ENCODE results near the gene HNRNPUL1. TPM values are rescaled to one million over a fixed set of nuclear protein-coding genes. Genes with fewer than 3 reads are reported as not detected.

The HNRNPUL1 gene
- total and polyA plus RNA-seq, 2 of the 8 experiments (the other 6 are each of a cell fraction or from before 2014, with no cell fraction given), result 99.5 to 264 TPM

GRCh38 chr19:41323430-41324125 lies 59.4 kb downstream of the HNRNPUL1 start:
- H4K91ac ChIP-seq (replicated peaks; ENCODE audit: insufficient read length, low read length), result no peak overlapping the region
- peaks cover 17% of the 10 kb centered on the region for H3K23me2 ChIP-seq (ENCODE audit: low read depth, low read length)
- H4K5ac ChIP-seq (ENCODE audit: insufficient read length, low read depth, low read length), result no peak overlapping the region
- 0 out of 2 replicates have a peak overlapping the region, but pooled peaks have one; percentile 72 for H2BK5ac ChIP-seq (ENCODE audit: low read depth, low read length)
- H2BK15ac ChIP-seq (ENCODE audit: low read length), result no peak overlapping the region
- no peak for TF ChIP-seq SP1 (IDR thresholded peaks at IDR 0.05; ENCODE audit: low read depth, low read length)
- TF ChIP-seq TCF12 (IDR thresholded peaks at IDR 0.05; ENCODE audit: low read depth, low read length), result no peak
- TF ChIP-seq CHD2 (IDR thresholded peaks at IDR 0.05; ENCODE audit: low read length), result no peak
- no peak for TF ChIP-seq MAX (IDR thresholded peaks at IDR 0.05)
- no peak for TF ChIP-seq GABPA (IDR thresholded peaks at IDR 0.05; ENCODE audit: borderline replicate concordance, insufficient read depth, low read length)
- TF ChIP-seq MAFK (IDR thresholded peaks at IDR 0.05; ENCODE audit: low read depth, low read length), result no peak
- TF ChIP-seq BACH1 (IDR thresholded peaks at IDR 0.05; ENCODE audit: low read length), result 0 out of 2 replicates have a peak, but pooled peaks have one; percentile 8
- no peak overlapping the region for H2AK5ac ChIP-seq (ENCODE audit: low read depth, low read length)
- H3K4ac ChIP-seq (replicated peaks; ENCODE audit: insufficient read length, low read depth, low read length), result no peak overlapping the region
- peaks cover 15 to 36% (median 23%) of the 10 kb centered on the region in 4 experiments for H3K4me1 ChIP-seq (replicated peaks in 1 of 4; ENCODE audit: control insufficient read depth in 3 of 4, insufficient read depth in 4 of 4, low read length in 3 of 4)
- H3K79me2 ChIP-seq (ENCODE audit: control insufficient read depth in 1 of 2, insufficient read depth in 2 of 2, low read length in 2 of 2), result no peaks in the 10 kb centered on the region
- no peak overlapping the region for H3K4me3 ChIP-seq (ENCODE audit: extremely low read depth in 1 of 4, insufficient read depth in 2 of 4, low read depth in 3 of 4, low read length in 4 of 4)
- no peak overlapping the region for H3K9ac ChIP-seq (replicated peaks in 1 of 4; ENCODE audit: extremely low read depth in 1 of 4, low read depth in 3 of 4, low read length in 3 of 4)
- ChIA-PET CTCF (ENCODE audit: partially characterized antibody) (interaction anchor here (0.6 to 1.2 kb wide), 3 partner anchors 15 to 56 kb away, joined by 3 to 5 read pairs (median 3); no protein-coding TSS in a partner anchor), POLR2A (ENCODE audit: partially characterized antibody) (interaction anchor here (0.8 to 12.6 kb wide), 7 partner anchors 15 to 540 kb away, joined by 3 to 137 read pairs (median 7); partner anchors contain the start of genes CCDC97, DMAC2 and HNRNPUL1)
- no peak overlapping the region; a peak in 2 of 4 replicates for H3K4me2 ChIP-seq (ENCODE audit: insufficient read depth in 1 of 2, low read depth in 2 of 2, low read length in 2 of 2)
- FAIRE-seq (no peak), DNase-seq (ENCODE audit: low read depth in 1 of 2, low spot score in 2 of 2) (no peak)
- H3K27me3 ChIP-seq (replicated peaks in 1 of 4; ENCODE audit: control insufficient read depth in 3 of 4, extremely low read depth in 1 of 4, insufficient read depth in 3 of 4, low read length in 3 of 4), result peaks cover 0 to 6% (median 0%) of the 10 kb centered on the region in 4 experiments; a peak in 3 of 7 replicates
- no peak overlapping the region for H3K23ac ChIP-seq (ENCODE audit: insufficient read length)
- no peak overlapping the region for H3K56ac ChIP-seq (replicated peaks; ENCODE audit: insufficient read length, low read depth, low read length)
- H3K9me3 ChIP-seq (ENCODE audit: insufficient read depth in 2 of 2, low read depth in 1 of 2, low read length in 1 of 2), result no peaks in the 10 kb centered on the region
- no peak overlapping the region for H2AFZ ChIP-seq (ENCODE audit: low read length)
- H3K36me3 ChIP-seq (ENCODE audit: control insufficient read depth in 2 of 4, insufficient read depth in 4 of 4, low read length in 3 of 4), result peaks cover 5 to 15% (median 8%) of the 10 kb centered on the region in 4 experiments; a peak in 6 of 8 replicates
- no peak overlapping the region for H2BK20ac ChIP-seq (ENCODE audit: low read length)
- 75% methylated on average over 15 of the region's 16 CpGs; no CpG with 5 or more reads in 1 of the 2 experiments for WGBS, 2 experiments (ENCODE audit: extremely low coverage in 1 of 2, insufficient coverage in 1 of 2, insufficient read length in 1 of 2, insufficient replicate concordance in 2 of 2, low coverage in 1 of 2, low lambda C conversion rate in 2 of 2, missing lambda C conversion rate in 1 of 2)
- H3K14ac ChIP-seq (ENCODE audit: insufficient read length), result no peak overlapping the region
- peaks cover 2 to 19% of the 10 kb centered on the region in 2 experiments for H4K20me1 ChIP-seq (replicated peaks in 1 of 2; ENCODE audit: control insufficient read depth in 1 of 2, insufficient read depth in 2 of 2, low read length in 2 of 2)
- no peak overlapping the region for H2BK12ac ChIP-seq (ENCODE audit: low read depth, low read length)
- no peak overlapping the region for H2BK120ac ChIP-seq (replicated peaks; ENCODE audit: low read depth, low read length)
- peak overlapping the region; percentile 32 for H3K18ac ChIP-seq (ENCODE audit: extremely low read depth, low read length)
- 0 out of 2 replicates have a peak overlapping the region, but pooled peaks have one; percentile 58 for H4K8ac ChIP-seq (ENCODE audit: extremely low read depth, insufficient read depth, low read length)
- 0 out of 2 replicates have a peak overlapping the region, but pooled peaks have one; percentile 5 for H3K27ac ChIP-seq (ENCODE audit: low read depth, low read length)
- H3K79me1 ChIP-seq (ENCODE audit: low read depth, low read length), result no peaks in the 10 kb centered on the region; the same call in 1 of the 2 replicates
